Heart left ventricle (tissue), 13 donors: ENCODE data around the gene RNU1-4.
"Not testable (repeated sequence)": the region's sequence is repeated elsewhere in the genome, so short reads cannot be mapped to it uniquely, and the experiment has no call there.

Experiments used
- POLR2A ChIP-seq, 2 donors: fragments of 450-650 bp; IDR thresholded peaks; one replicate each; pipeline ENCODE4 v1.6.1; 2017; ENCODE audit warnings: antibody characterized with exemption in 2 of 2, mild to moderate bottlenecking in 2 of 2, moderate library complexity in 2 of 2
- TF ChIP-seq, protein P1 (sequence below), 12 donors: fragments of 200-600 bp; sonication (generic) in 4 of 12; IDR thresholded peaks; one replicate each; pipeline versions ENCODE4 v1.5.0 to v1.8.0; 2018 to 2022; ENCODE audit warnings: antibody characterized with exemption in 12 of 12, mild to moderate bottlenecking in 5 of 12
- donor health status: ischemic (EF 13 %, LVEDD 7.1; RV severe dilation, severe dysfunction).
- donor health status: DM: no; HTN: yes; CAD: no.
- donor health status: DM: no; HTN: no; CAD: no.
- donor health status: ischemic (EF 25% LVEDD 6.9; RV normal size, moderate dysfunction).
- donor health status: ischemic (EF 25% LVEDD 5.7; RV mildly dilated, moderate dysfunction).
- donor health status: ischemic (EF 35%, LVEDD 5.7; RV mildly dilated, moderate dysfunction).
- donor health status: nonischemic (EF 11% LVEDD 7.7; RV severe dilation, severe dysfunction).
- donor health status: DM: yes; HTN: yes; CAD: no.
- donor health status: PGD.
- donor health status: ischemic (EF 29% LVEDD 5.4; RV normal size, mild dysfunction).
- donor health status: nonischemic (EF 23%, LVEDD 6.1; RV moderate dilation, normal function).

GRCh38 chr1:16781625-16782024, 41.3 kb downstream of the RNU1-4 start:
- TF ChIP-seq, protein P1, sequence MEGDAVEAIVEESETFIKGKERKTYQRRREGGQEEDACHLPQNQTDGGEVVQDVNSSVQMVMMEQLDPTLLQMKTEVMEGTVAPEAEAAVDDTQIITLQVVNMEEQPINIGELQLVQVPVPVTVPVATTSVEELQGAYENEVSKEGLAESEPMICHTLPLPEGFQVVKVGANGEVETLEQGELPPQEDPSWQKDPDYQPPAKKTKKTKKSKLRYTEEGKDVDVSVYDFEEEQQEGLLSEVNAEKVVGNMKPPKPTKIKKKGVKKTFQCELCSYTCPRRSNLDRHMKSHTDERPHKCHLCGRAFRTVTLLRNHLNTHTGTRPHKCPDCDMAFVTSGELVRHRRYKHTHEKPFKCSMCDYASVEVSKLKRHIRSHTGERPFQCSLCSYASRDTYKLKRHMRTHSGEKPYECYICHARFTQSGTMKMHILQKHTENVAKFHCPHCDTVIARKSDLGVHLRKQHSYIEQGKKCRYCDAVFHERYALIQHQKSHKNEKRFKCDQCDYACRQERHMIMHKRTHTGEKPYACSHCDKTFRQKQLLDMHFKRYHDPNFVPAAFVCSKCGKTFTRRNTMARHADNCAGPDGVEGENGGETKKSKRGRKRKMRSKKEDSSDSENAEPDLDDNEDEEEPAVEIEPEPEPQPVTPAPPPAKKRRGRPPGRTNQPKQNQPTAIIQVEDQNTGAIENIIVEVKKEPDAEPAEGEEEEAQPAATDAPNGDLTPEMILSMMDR (IDR thresholded peaks at IDR 0.05) = not testable (repeated sequence)
- not testable (repeated sequence) for TF ChIP-seq POLR2A (IDR thresholded peaks at IDR 0.05)
